ENCODE measurements around the gene MARK1.

Gene MARK1

DNA sequence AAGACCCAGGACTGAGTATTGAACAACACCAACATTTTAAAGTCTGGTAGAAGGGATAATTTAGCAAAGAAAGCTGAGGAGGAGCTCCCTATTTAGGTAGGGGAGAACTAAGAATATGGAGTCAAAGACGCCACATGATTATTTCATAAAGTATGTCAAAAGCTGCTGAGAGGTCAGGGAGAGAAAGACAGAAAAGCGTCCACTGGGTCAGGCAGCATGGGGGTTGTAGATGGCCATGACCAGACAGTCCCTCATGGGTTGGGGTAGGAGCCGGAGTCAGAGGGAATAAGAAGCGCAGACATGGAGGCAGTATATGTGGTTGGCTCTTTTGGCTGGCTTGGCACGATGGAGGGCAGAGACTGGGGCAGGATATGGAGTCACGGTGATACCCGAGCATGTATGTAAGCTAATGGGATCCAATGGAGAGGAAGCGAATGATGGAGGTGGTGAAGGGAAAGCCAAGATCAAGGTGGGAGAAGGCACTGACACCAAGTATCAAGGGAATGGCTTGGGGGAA lies 167.0 kb downstream of the MARK1 start:
- Histone ChIP-seq H3K36me3 (ENCODE audit: insufficient read depth, low read depth, low read length) (no peaks in the 10 kb centered on the region; the same call in 1 of the 2 replicates), H3K4me1 (ENCODE audit: insufficient read depth, low read length) (peaks cover 4% of the 10 kb centered on the region; the same call in 1 of the 2 replicates), H3K9ac (ENCODE audit: low read depth, low read length) (no peak overlapping the region), H3K27me3 (ENCODE audit: insufficient read depth, low read length) (peaks cover 32% of the 10 kb centered on the region), H3K27ac (ENCODE audit: low read length) (no peak overlapping the region), H3K9me3 (ENCODE audit: insufficient read depth, low read depth, low read length) (no peaks in the 10 kb centered on the region), H3K4me3 (ENCODE audit: low read length) (no peak overlapping the region)

- no peaks in the 10 kb centered on the region for H3K9me3 ChIP-seq (ENCODE audit: insufficient read depth, low read depth, low read length)
- no peak overlapping the region for H3K4me3 ChIP-seq (ENCODE audit: low read length)
- no peaks in the 10 kb centered on the region; the same call in 1 of the 2 replicates for H3K36me3 ChIP-seq (ENCODE audit: insufficient read depth, low read depth, low read length)
- H3K9ac ChIP-seq (ENCODE audit: low read depth, low read length) = no peak overlapping the region
- H3K4me1 ChIP-seq (ENCODE audit: insufficient read depth, low read length) = peaks cover 4% of the 10 kb centered on the region
- no peak overlapping the region for H3K27ac ChIP-seq (ENCODE audit: low read length)
- peaks cover 32% of the 10 kb centered on the region for H3K27me3 ChIP-seq (ENCODE audit: insufficient read depth, low read length)
Observed at GRCh38 chr1:220695426-220695825, 167.5 kb downstream of the MARK1 start.

DNA sequence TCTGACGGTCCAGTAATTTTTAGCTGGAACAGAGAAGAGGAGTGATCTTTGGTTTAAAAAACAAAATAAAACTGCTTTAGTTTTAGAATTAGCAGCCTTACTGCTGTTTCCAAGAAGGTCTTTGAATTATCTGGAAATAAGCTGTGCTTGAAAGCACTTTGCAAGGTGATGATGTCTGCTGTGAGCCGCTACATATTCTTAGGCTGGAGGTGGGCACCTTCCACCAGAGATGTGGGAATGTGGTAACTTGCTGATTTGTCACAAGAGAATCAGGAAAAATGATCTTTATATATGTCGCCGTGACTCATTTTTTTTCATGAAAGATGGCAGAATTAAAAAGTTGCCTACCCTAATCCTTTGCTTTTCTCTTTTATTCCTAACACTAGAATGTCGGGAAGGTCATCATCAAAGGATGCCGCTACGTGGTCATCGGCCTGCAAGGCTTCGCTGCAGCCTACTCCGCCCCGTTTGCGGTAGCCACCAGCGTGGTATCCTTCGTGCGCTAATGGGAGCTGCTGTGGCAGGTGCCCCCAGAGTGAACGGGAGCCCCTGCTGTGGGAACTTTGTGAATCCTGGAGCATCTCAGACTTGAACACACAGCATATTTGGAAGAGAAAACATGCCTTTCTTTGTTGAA lies 168.4 kb downstream of the MARK1 start:
- Histone ChIP-seq H3K9ac (ENCODE audit: low read depth, low read length) (no peak overlapping the region), H3K27ac (ENCODE audit: low read length) (no peak overlapping the region), H3K4me1 (ENCODE audit: insufficient read depth, low read length) (peaks cover 4% of the 10 kb centered on the region), H3K36me3 (ENCODE audit: insufficient read depth, low read depth, low read length) (no peaks in the 10 kb centered on the region; the same call in 1 of the 2 replicates), H3K4me3 (ENCODE audit: low read length) (no peak overlapping the region), H3K9me3 (ENCODE audit: insufficient read depth, low read depth, low read length) (no peaks in the 10 kb centered on the region), H3K27me3 (ENCODE audit: insufficient read depth, low read length) (peaks cover 22% of the 10 kb centered on the region)

DNA sequence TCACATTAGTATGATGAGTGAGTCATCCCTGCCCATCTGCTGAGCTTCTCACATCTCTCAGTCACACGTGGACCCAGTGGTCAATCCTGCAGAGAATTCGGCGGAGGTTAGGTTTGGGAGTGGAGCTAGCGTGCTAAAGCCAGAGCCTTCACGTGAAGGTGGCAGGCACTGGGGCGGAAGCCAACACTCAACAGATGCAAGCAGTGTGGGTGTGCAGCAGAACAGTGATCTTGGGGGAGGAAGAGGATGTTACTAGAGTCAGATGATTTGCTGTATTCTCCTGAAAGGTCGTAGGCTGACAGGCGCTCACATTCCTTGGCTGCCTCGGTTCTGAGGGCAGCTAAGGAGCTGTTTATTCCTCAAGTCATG lies 168.9 kb downstream of the MARK1 start:
- Histone ChIP-seq H3K4me1 (ENCODE audit: insufficient read depth, low read length) (peaks cover 2% of the 10 kb centered on the region; the same call in 1 of the 2 replicates), H3K36me3 (ENCODE audit: insufficient read depth, low read depth, low read length) (no peaks in the 10 kb centered on the region; the same call in 1 of the 2 replicates), H3K9ac (ENCODE audit: low read depth, low read length) (no peak overlapping the region), H3K27ac (ENCODE audit: low read length) (no peak overlapping the region), H3K27me3 (ENCODE audit: insufficient read depth, low read length) (peaks cover 17% of the 10 kb centered on the region), H3K9me3 (ENCODE audit: insufficient read depth, low read depth, low read length) (no peaks in the 10 kb centered on the region), H3K4me3 (ENCODE audit: low read length) (no peak overlapping the region)

GRCh38 chr1:220697326-220697725 lies 169.4 kb downstream of the MARK1 start:
- Histone ChIP-seq H3K4me1 (ENCODE audit: insufficient read depth, low read length) (peaks cover 2% of the 10 kb centered on the region; the same call in 1 of the 2 replicates), H3K4me3 (ENCODE audit: low read length) (no peak overlapping the region), H3K27ac (ENCODE audit: low read length) (no peak overlapping the region), H3K9ac (ENCODE audit: low read depth, low read length) (no peak overlapping the region), H3K36me3 (ENCODE audit: insufficient read depth, low read depth, low read length) (no peaks in the 10 kb centered on the region; the same call in 1 of the 2 replicates), H3K9me3 (ENCODE audit: insufficient read depth, low read depth, low read length) (no peaks in the 10 kb centered on the region), H3K27me3 (ENCODE audit: insufficient read depth, low read length) (peaks cover 12% of the 10 kb centered on the region)

- Histone ChIP-seq H3K27me3 (ENCODE audit: insufficient read depth, low read length) (no peaks in the 10 kb centered on the region; the same call in 1 of the 2 replicates), H3K27ac (ENCODE audit: low read length) (no peak overlapping the region), H3K4me3 (ENCODE audit: low read length) (no peak overlapping the region), H3K9ac (ENCODE audit: low read depth, low read length) (no peak overlapping the region), H3K4me1 (ENCODE audit: insufficient read depth, low read length) (peaks cover 2% of the 10 kb centered on the region; the same call in 1 of the 2 replicates), H3K36me3 (ENCODE audit: insufficient read depth, low read depth, low read length) (no peaks in the 10 kb centered on the region; the same call in 1 of the 2 replicates), H3K9me3 (ENCODE audit: insufficient read depth, low read depth, low read length) (no peaks in the 10 kb centered on the region)
Observed at GRCh38 chr1:220698607-220699016, 170.7 kb downstream of the MARK1 start.

DNA sequence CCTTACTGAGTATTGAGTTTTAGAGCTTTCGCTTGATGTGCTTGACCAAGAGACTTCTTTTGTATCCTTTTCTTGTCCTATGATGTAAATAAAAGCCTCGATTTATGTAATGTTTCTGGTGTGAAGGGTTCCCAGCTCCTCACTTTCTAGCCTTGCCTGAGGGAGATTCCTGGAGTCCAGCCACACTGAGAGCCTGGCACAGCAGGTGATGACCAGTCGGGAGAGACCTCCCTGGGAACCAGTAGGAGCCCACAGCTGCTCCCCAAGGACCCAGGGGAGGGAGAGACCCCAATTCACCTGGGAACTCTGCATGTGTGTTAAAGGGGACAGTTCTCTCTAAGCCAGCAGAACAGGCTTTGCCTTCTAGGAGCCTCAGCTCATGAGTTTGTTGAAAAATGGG lies 171.1 kb downstream of the MARK1 start:
- Histone ChIP-seq H3K4me1 (ENCODE audit: insufficient read depth, low read length) (peaks cover 2% of the 10 kb centered on the region; the same call in 1 of the 2 replicates), H3K4me3 (ENCODE audit: low read length) (no peak overlapping the region), H3K27me3 (ENCODE audit: insufficient read depth, low read length) (no peaks in the 10 kb centered on the region), H3K27ac (ENCODE audit: low read length) (no peak overlapping the region), H3K9ac (ENCODE audit: low read depth, low read length) (no peak overlapping the region), H3K36me3 (ENCODE audit: insufficient read depth, low read depth, low read length) (no peaks in the 10 kb centered on the region; the same call in 1 of the 2 replicates), H3K9me3 (ENCODE audit: insufficient read depth, low read depth, low read length) (no peaks in the 10 kb centered on the region)

- H3K4me1 ChIP-seq (ENCODE audit: insufficient read depth, low read length) = peaks cover 2% of the 10 kb centered on the region; the same call in 1 of the 2 replicates
- no peak overlapping the region for H3K4me3 ChIP-seq (ENCODE audit: low read length)
- no peaks in the 10 kb centered on the region for H3K27me3 ChIP-seq (ENCODE audit: insufficient read depth, low read length)
- no peaks in the 10 kb centered on the region; the same call in 1 of the 2 replicates for H3K36me3 ChIP-seq (ENCODE audit: insufficient read depth, low read depth, low read length)
- no peak overlapping the region for H3K9ac ChIP-seq (ENCODE audit: low read depth, low read length)
- no peak overlapping the region for H3K27ac ChIP-seq (ENCODE audit: low read length)
- H3K9me3 ChIP-seq (ENCODE audit: insufficient read depth, low read depth, low read length) = no peaks in the 10 kb centered on the region
Observed at GRCh38 chr1:220700556-220701179, 172.7 kb downstream of the MARK1 start.

GRCh38 chr1:220701974-220702373 lies 174.0 kb downstream of the MARK1 start:
- no peak overlapping the region for H3K27ac ChIP-seq (ENCODE audit: low read length)
- no peak overlapping the region for H3K9ac ChIP-seq (ENCODE audit: low read depth, low read length)
- no peak overlapping the region for H3K4me3 ChIP-seq (ENCODE audit: low read length)
- H3K4me1 ChIP-seq (ENCODE audit: insufficient read depth, low read length) = peaks cover 2% of the 10 kb centered on the region; the same call in 1 of the 2 replicates
- no peaks in the 10 kb centered on the region; the same call in 1 of the 2 replicates for H3K36me3 ChIP-seq (ENCODE audit: insufficient read depth, low read depth, low read length)
- no peaks in the 10 kb centered on the region for H3K9me3 ChIP-seq (ENCODE audit: insufficient read depth, low read depth, low read length)
- H3K27me3 ChIP-seq (ENCODE audit: insufficient read depth, low read length) = no peaks in the 10 kb centered on the region

DNA sequence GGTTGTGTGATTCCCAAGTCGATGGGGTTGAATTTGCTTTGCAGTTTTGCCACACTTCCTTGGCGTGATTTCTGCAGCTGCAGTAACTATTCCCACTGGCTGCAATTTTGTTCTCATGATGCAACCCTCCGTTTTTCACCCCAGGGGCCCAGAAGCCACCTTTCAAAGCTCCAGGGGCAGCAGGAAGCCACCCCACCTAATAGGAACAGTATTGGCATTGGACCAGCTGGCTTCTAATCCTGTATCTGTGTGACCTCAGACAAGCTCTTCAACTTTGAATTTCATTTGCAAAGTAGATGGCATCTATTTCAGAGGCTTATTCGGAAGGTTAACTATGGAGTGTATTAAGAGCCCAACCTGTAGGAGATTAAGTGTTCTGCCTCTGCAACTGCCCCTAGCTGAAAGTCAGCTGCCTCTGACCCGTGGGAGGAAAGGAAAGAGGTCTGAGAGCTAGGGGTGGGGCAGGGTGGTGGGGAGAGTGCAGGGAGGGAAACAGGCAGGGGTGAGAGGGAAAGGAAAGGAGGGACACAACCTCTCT lies 174.9 kb downstream of the MARK1 start:
- Histone ChIP-seq H3K4me3 (ENCODE audit: low read length) (no peak overlapping the region), H3K9me3 (ENCODE audit: insufficient read depth, low read depth, low read length) (no peaks in the 10 kb centered on the region), H3K9ac (ENCODE audit: low read depth, low read length) (no peak overlapping the region)

DNA sequence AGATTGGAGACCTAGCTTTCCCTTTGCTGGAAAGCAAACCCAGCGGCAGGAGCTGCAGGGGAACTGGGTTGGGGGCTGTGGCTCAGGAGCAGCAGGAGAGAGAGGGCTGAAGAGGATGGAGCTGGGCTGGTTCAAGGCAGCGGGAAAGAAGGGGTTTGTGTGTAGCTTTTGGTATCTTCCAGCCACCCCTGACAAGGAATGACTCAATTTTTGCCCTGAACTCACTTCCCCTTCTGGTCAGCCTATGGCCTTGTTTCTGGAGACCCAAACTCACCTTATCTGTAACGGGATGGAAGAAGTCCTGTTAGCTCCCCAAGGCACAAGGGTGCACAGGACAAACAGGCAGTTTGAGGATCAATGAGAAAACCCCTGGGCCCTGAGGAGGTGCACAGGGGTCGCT lies 175.4 kb downstream of the MARK1 start:
- Histone ChIP-seq H3K27me3 (ENCODE audit: insufficient read depth, low read length) (no peaks in the 10 kb centered on the region), H3K36me3 (ENCODE audit: insufficient read depth, low read depth, low read length) (no peaks in the 10 kb centered on the region), H3K9ac (ENCODE audit: low read depth, low read length) (no peak overlapping the region), H3K4me1 (ENCODE audit: insufficient read depth, low read length) (peaks cover 2% of the 10 kb centered on the region; the same call in 1 of the 2 replicates), H3K4me3 (ENCODE audit: low read length) (no peak overlapping the region), H3K9me3 (ENCODE audit: insufficient read depth, low read depth, low read length) (no peaks in the 10 kb centered on the region), H3K27ac (ENCODE audit: low read length) (no peak overlapping the region)

More for the DNA sequence above, 174.9 kb downstream of the MARK1 start:
- Histone ChIP-seq H3K27ac (ENCODE audit: low read length) (no peak overlapping the region), H3K27me3 (ENCODE audit: insufficient read depth, low read length) (no peaks in the 10 kb centered on the region), H3K36me3 (ENCODE audit: insufficient read depth, low read depth, low read length) (no peaks in the 10 kb centered on the region), H3K4me1 (ENCODE audit: insufficient read depth, low read length) (peaks cover 2% of the 10 kb centered on the region; the same call in 1 of the 2 replicates)

All from iPS-20b (cell line).